H1 (cell line): ENCODE data around the gene ANKS1B. TPM values are rescaled to one million over a fixed set of nuclear protein-coding genes. Genes with fewer than 3 reads are reported as not detected.

Experiments
- CTCF ChIA-PET: fragments of 300-600 bp; sonication (Branson Sonifier 250); formaldehyde crosslinking; loops from one replicate; lab custom pipeline; 2021; ENCODE audit not compliant: partially characterized antibody; lab: Charles Lee
- POLR2A ChIA-PET: fragments of 300-600 bp; sonication (Branson Sonifier 250); formaldehyde crosslinking; loops from one replicate; lab custom pipeline; 2021; ENCODE audit warnings: inconsistent platforms; ENCODE audit not compliant: partially characterized antibody; lab: Charles Lee
- DNase-seq, 2 experiments: peaks; one replicate each; pipeline versions ENCODE4 v3.0.0 to v3.0.0-alpha.2; 2010 to 2022; ENCODE audit warnings: low spot score in 2 of 2, low read depth in 1 of 2, mixed read lengths in 1 of 2
- FAIRE-seq: peaks from 2 replicates; lab custom pipeline; 2011; peaks lifted over from hg19 to GRCh38; lab: Jason Lieb, UNC
- H2AFZ ChIP-seq: 2 replicates; pipeline ENCODE4 v1.8.1; 2012; ENCODE audit warnings: low read length, inconsistent platforms
- H2AK5ac ChIP-seq: 2 replicates; pipeline ENCODE4 v1.6.1; 2013; ENCODE audit warnings: low read depth, low read length
- H2BK120ac ChIP-seq: replicated peaks from 2 replicates; pipeline ENCODE3; 2013; ENCODE audit warnings: low read depth, low read length, inconsistent platforms
- H2BK12ac ChIP-seq: 2 replicates; pipeline ENCODE4 v1.6.1; 2013; ENCODE audit warnings: low read depth, low read length
- H2BK15ac ChIP-seq: 2 replicates; pipeline ENCODE4 v1.6.1; 2013; ENCODE audit warnings: low read length
- H2BK20ac ChIP-seq: 2 replicates; pipeline ENCODE4 v1.6.1; 2013; ENCODE audit warnings: low read length
- H2BK5ac ChIP-seq: 2 replicates; pipeline ENCODE4 v1.6.1; 2013; ENCODE audit warnings: low read depth, low read length
- H3K14ac ChIP-seq: 2 replicates; pipeline ENCODE4 v1.6.1; 2013; ENCODE audit warnings: inconsistent platforms; ENCODE audit not compliant: insufficient read length
- H3K18ac ChIP-seq: 2 replicates; pipeline ENCODE4 v1.6.1; 2013; ENCODE audit warnings: low read length; ENCODE audit errors: extremely low read depth
- H3K23ac ChIP-seq: 2 replicates; pipeline ENCODE4 v1.6.1; 2013; ENCODE audit warnings: inconsistent platforms; ENCODE audit not compliant: insufficient read length
- H3K23me2 ChIP-seq: 2 replicates; pipeline ENCODE4 v1.6.1; 2013; ENCODE audit warnings: low read depth, low read length
- H3K27ac ChIP-seq: 2 replicates; pipeline ENCODE4 v1.6.1; 2011; ENCODE audit warnings: low read depth, low read length, inconsistent platforms
- H3K27me3 ChIP-seq, 4 experiments: replicated peaks in 1 of 4; 1 replicate in 1 of 4; 2 replicates in 3 of 4; pipeline versions ENCODE4 v1.6.1 to v1.8.1; 2011 to 2013; ENCODE audit warnings: low read length in 3 of 4, mild to moderate bottlenecking in 3 of 4, inconsistent platforms in 2 of 4, mixed read lengths in 2 of 4, moderate library complexity in 1 of 4; ENCODE audit not compliant: control insufficient read depth in 3 of 4, insufficient read depth in 3 of 4; ENCODE audit errors: extremely low read depth in 1 of 4
- H3K36me3 ChIP-seq, 4 experiments: 2 replicates each; pipeline versions ENCODE4 v1.6.1 to v1.8.1; 2011 to 2013; ENCODE audit warnings: mild to moderate bottlenecking in 4 of 4, low read length in 3 of 4, moderate library complexity in 2 of 4, control low read depth in 1 of 4, inconsistent platforms in 1 of 4; ENCODE audit not compliant: insufficient read depth in 4 of 4, control insufficient read depth in 2 of 4
- H3K4ac ChIP-seq: replicated peaks from 2 replicates; pipeline ENCODE3; 2013; ENCODE audit warnings: low read length, low read depth, mixed read lengths, inconsistent platforms; ENCODE audit not compliant: insufficient read length
- H3K4me1 ChIP-seq, 4 experiments: replicated peaks in 1 of 4; 1 replicate in 1 of 4; 2 replicates in 3 of 4; pipeline versions ENCODE4 v1.6.1 to v1.8.1; 2011 to 2013; ENCODE audit warnings: low read length in 3 of 4, inconsistent platforms in 2 of 4, mixed read lengths in 1 of 4; ENCODE audit not compliant: insufficient read depth in 4 of 4, control insufficient read depth in 3 of 4
- H3K4me2 ChIP-seq, 2 experiments: 2 replicates each; pipeline versions ENCODE4 v1.6.1 to v1.8.1; 2011 to 2013; ENCODE audit warnings: low read depth in 2 of 2, low read length in 2 of 2, control low read depth in 1 of 2, inconsistent platforms in 1 of 2, mild to moderate bottlenecking in 1 of 2; ENCODE audit not compliant: insufficient read depth in 1 of 2
- H3K4me3 ChIP-seq, 4 experiments: fragments of 200-600, 300-600 bp in 1 of 4; sonication (generic), shearing (Covaris generic), sonication (Bioruptor Twin) in 1 of 4; 2 replicates each; pipeline versions ENCODE4 v1.5.1 to v1.8.1; 2011 to 2016; ENCODE audit warnings: low read length in 4 of 4, low read depth in 3 of 4, control low read depth in 2 of 4, inconsistent platforms in 2 of 4, mild to moderate bottlenecking in 2 of 4, mixed read lengths in 1 of 4, moderate library complexity in 1 of 4; ENCODE audit not compliant: insufficient read depth in 2 of 4; ENCODE audit errors: extremely low read depth in 1 of 4
- H3K56ac ChIP-seq: replicated peaks from 2 replicates; pipeline ENCODE3; 2013; ENCODE audit warnings: low read depth, mild to moderate bottlenecking, mixed read lengths, low read length, inconsistent platforms; ENCODE audit not compliant: insufficient read length
- H3K79me1 ChIP-seq: 2 replicates; pipeline ENCODE4 v1.6.1; 2013; ENCODE audit warnings: low read depth, low read length, control low read depth
- H3K79me2 ChIP-seq, 2 experiments: 2 replicates each; pipeline versions ENCODE4 v1.6.1 to v1.8.1; 2012 to 2013; ENCODE audit warnings: low read length in 2 of 2, mild to moderate bottlenecking in 2 of 2, inconsistent platforms in 1 of 2; ENCODE audit not compliant: insufficient read depth in 2 of 2, control insufficient read depth in 1 of 2
- H3K9ac ChIP-seq, 4 experiments: replicated peaks in 1 of 4; 1 replicate in 1 of 4; 2 replicates in 3 of 4; pipeline versions ENCODE4 v1.6.1 to v1.8.1; 2011 to 2013; ENCODE audit warnings: low read depth in 3 of 4, low read length in 3 of 4, control low read depth in 2 of 4, mild to moderate bottlenecking in 2 of 4, moderate library complexity in 2 of 4, inconsistent platforms in 1 of 4; ENCODE audit errors: extremely low read depth in 1 of 4
- H3K9me3 ChIP-seq, 2 experiments: 2 replicates each; pipeline versions ENCODE4 v1.6.1 to v1.8.1; 2012 to 2013; ENCODE audit warnings: mild to moderate bottlenecking in 2 of 2, moderate library complexity in 2 of 2, control low read depth in 1 of 2, inconsistent platforms in 1 of 2, low read depth in 1 of 2, low read length in 1 of 2, mixed read lengths in 1 of 2; ENCODE audit not compliant: insufficient read depth in 2 of 2
- H4K20me1 ChIP-seq, 2 experiments: replicated peaks in 1 of 2; 2 replicates each; pipeline versions ENCODE3 to v1.8.1; 2011 to 2013; ENCODE audit warnings: inconsistent platforms in 2 of 2, low read length in 2 of 2, mild to moderate bottlenecking in 1 of 2; ENCODE audit not compliant: insufficient read depth in 2 of 2, control insufficient read depth in 1 of 2
- H4K5ac ChIP-seq: 2 replicates; pipeline ENCODE4 v1.6.1; 2013; ENCODE audit warnings: low read length, low read depth, mixed read lengths, inconsistent platforms; ENCODE audit not compliant: insufficient read length
- H4K8ac ChIP-seq: 2 replicates; pipeline ENCODE4 v1.8.0; 2013; ENCODE audit warnings: mild to moderate bottlenecking, moderate library complexity, low read length, inconsistent platforms; ENCODE audit not compliant: insufficient read depth; ENCODE audit errors: extremely low read depth
- H4K91ac ChIP-seq: replicated peaks from 2 replicates; pipeline ENCODE3; 2013; ENCODE audit warnings: low read length, mixed read lengths, inconsistent platforms; ENCODE audit not compliant: insufficient read length
- CREB1 ChIP-seq: IDR thresholded peaks from 2 replicates; pipeline ENCODE4 v1.6.1; 2012; ENCODE audit warnings: inconsistent platforms
- KDM5A ChIP-seq: fragments of 200-600 bp; IDR thresholded peaks from 2 replicates; pipeline ENCODE4 v1.7.1; 2012; ENCODE audit warnings: mild to moderate bottlenecking, low read length, inconsistent platforms, mixed read lengths
- RFX5 ChIP-seq: IDR thresholded peaks from 2 replicates; pipeline ENCODE4 v1.6.1; 2011; ENCODE audit warnings: low read depth, low read length, improper control_type of control experiment, borderline replicate concordance
- SIN3A ChIP-seq, 2 experiments: IDR thresholded peaks in 1 of 2; conservative IDR thresholded peaks in 1 of 2; 2 replicates each; pipeline ENCODE4 v1.6.1; 2011 to 2012; ENCODE audit warnings: low read length in 2 of 2, improper control_type of control experiment in 1 of 2, low read depth in 1 of 2, mild to moderate bottlenecking in 1 of 2
- WGBS, 2 experiments: shearing (Covaris generic) in 1 of 2; methylation state at CpG; one replicate each; pipeline versions ENCODE4 v1.1.6 to v1.1.7; 2013 to 2015; ENCODE audit warnings: low lambda C conversion rate in 2 of 2, mixed read lengths in 2 of 2, inconsistent platforms in 1 of 2, low coverage in 1 of 2, missing lambda C conversion rate in 1 of 2; ENCODE audit not compliant: insufficient replicate concordance in 2 of 2, insufficient coverage in 1 of 2, insufficient read length in 1 of 2; ENCODE audit errors: extremely low coverage in 1 of 2, missing lambda C conversion rate in 1 of 2; 5-methylcytosine and 5-hydroxymethylcytosine counted together
- polyA plus RNA-seq, 7 experiments: library from polyadenylated mRNA; depleted of rRNA in 3 of 7; stranded (reverse) in 5 of 7; unstranded in 2 of 7; fragments of >200 nt in 5 of 7; fragments of 200-250 nt in 2 of 7; gene quantifications; 1 replicate in 5 of 7; 2 replicates in 1 of 7; 4 replicates in 1 of 7; pipeline versions ENCODE4 v1.2.1 to v1.2.3, GENCODE V29; 2011 to 2013; ENCODE audit warnings: missing spikeins in 2 of 7, mixed read lengths in 2 of 7
- total RNA-seq: library from RNA; stranded (reverse); fragmentation: NEBNext Ultra II Directional; extraction: Animal tissue kit (Norgen Biotek cat#: 25700); gene quantifications from 2 replicates; pipeline ENCODE4 v1.2.1, GENCODE V29; 2021

ANKS1B gene
- total and polyA plus RNA-seq, 2 of the 8 experiments (the other 6 are each of a cell fraction or from before 2014, with no cell fraction given), result 2.7 to 6.1 TPM

DNA sequence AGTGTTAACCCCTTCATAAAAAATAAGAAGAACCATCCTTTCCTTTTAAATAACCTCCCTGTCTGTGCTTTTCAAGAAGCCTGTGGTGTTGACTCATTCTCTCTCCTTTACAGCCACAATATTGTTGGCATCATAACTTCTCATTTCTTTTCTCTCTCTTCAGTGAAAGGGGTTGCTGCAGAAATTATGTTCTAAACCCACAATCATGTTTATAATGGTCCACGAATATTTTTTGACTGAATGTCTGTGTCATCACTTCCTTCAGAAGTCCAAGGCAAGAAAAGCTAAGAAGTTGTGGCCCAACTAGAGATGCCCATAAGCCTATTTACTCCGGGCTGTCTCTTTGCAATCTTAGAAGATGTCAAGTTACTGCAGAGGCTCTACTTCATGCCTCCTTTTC lies 851.3 kb downstream of the ANKS1B start:
- Histone ChIP-seq H2BK20ac (no peak overlapping the region), H3K36me3 (no peaks in the 10 kb centered on the region), H2BK15ac (no peak overlapping the region), H3K27ac (no peak overlapping the region), H3K23me2 (no peaks in the 10 kb centered on the region; the same call in 1 of the 2 replicates), H3K9me3 (no peaks in the 10 kb centered on the region), H3K79me2 (no peaks in the 10 kb centered on the region), H3K9ac (no peak overlapping the region), H4K91ac (no peak overlapping the region), H2BK120ac (no peak overlapping the region), H3K79me1 (no peaks in the 10 kb centered on the region), H3K56ac (no peak overlapping the region), H2BK5ac (no peak overlapping the region), H3K4me3 (no peak overlapping the region), H3K27me3 (no peaks in the 10 kb centered on the region), H3K14ac (no peak overlapping the region), H4K20me1 (no peaks in the 10 kb centered on the region), H3K18ac (no peak overlapping the region), H3K4me1 (peaks cover 0 to 9% (median 3%) of the 10 kb centered on the region in 4 experiments; a peak in 4 of 7 replicates), H4K8ac (no peak overlapping the region), H4K5ac (no peak overlapping the region), H3K23ac (no peak overlapping the region), H2AFZ (no peak overlapping the region), H2AK5ac (no peak overlapping the region), H3K4me2 (no peak overlapping the region), H2BK12ac (no peak overlapping the region), H3K4ac (no peak overlapping the region)
- DNase-seq (no peak), FAIRE-seq (no peak)
- 92% methylated on average over 2 of the region's 2 CpGs; no CpG with 5 or more reads in 1 of the 2 experiments for WGBS, 2 experiments
- POLR2A ChIA-PET, result no interaction called here
- CTCF ChIA-PET, result no interaction called here
- TF ChIP-seq CREB1, result no peak
- TF ChIP-seq SIN3A (conservative IDR thresholded peaks at IDR 0.05 in 1 of 2, IDR thresholded peaks at IDR 0.05 in 1 of 2; ENCODE audit: low read depth in 1 of 2, low read length in 2 of 2), result no peak
- TF ChIP-seq KDM5A, result no peak
- TF ChIP-seq RFX5, result no peak
